HG02973 (cell line): ENCODE measurements around the gene TRAP1.

ENCODE experiments used
- ATAC-seq: cut with Tn5 transposase; IDR thresholded peaks from one replicate; pipeline ENCODE4 v1.9.1; 2021; ENCODE audit warnings: moderate library complexity; ENCODE audit not compliant: unreplicated experiment

Gene TRAP1

DNA sequence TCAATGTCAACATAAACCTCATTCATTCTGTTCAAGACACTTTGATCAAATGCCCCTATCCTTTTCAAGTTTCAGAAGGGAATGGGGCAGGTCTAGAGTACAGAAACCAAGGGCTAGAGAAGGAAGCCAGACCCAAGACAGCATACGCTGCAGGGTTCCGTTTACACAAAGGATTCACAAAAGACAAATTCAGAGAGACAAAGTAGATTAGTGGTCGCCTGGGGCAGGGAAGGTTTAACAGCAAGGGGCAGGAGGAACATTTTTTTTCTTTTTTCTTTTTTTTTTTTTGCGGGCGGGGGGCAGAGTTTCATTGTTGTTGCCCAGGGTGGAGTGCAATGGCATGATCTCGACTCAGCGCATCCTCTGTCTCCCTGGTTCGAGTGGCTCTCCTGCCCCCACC is 19.9 kb upstream of the TRAP1 start:
- no peak for ATAC-seq

DNA sequence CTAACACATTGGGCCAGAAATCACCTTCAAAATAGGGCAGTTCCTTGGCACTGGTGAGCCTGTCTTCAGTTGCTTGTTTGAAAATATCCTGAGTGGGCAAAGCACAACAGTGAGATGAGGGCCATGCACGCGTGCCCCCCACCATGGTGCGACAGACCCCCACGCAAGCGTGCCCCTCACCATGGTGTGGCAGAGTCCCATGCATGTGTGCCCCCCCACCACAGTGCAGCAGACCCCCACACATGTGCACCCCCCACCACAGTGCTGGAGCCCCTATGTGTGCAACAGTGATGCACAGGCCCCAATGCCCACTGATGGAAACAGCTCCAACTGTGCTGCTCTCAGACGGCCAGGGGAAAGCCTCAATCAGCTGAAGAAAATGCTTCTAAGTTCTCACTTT is 18.8 kb upstream of the TRAP1 start:
- no peak for ATAC-seq

DNA sequence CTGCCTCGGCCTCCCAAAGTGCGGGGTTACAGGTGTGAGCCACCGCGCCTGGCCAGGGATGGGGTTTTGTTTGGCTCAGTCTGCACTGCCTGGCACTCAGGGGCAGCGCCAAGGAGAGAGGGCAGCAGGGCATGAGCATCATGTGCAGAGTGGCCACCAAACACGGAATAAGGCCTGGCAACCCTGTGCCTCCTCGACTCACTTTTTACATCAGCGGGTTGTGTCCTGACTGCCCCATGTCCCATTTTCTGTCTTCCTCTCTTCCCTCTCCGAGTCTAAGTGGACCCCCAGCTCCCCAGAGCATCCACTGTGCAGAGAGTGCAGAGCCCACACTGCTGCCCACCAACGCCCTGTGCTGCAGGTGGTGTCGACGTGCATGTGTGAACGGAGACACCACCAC is 18.2 kb upstream of the TRAP1 start:
- no peak for ATAC-seq

DNA sequence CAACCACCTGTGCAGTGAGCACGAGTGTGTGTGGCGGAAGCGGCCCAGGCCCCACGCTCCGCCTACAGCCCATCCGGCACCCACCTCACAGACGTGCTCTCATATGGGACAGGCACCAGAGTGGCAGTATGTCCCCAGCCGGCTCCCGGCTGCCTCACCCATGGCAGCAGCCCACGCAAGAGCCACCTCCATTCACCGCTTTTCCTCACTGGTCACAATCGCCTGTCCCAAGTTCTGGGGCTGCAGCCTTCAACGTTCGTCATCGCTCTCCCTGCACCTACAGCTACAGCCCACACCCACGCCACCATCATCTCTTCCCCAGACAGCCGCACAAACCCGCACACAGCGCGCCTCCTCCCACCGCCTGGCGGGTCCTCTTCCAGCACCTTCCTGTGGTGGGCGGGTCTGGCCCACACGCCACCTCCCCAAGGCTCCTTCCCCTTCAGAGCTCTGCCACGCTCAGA is 17.5 kb upstream of the TRAP1 start:
- ATAC-seq, result no peak

DNA sequence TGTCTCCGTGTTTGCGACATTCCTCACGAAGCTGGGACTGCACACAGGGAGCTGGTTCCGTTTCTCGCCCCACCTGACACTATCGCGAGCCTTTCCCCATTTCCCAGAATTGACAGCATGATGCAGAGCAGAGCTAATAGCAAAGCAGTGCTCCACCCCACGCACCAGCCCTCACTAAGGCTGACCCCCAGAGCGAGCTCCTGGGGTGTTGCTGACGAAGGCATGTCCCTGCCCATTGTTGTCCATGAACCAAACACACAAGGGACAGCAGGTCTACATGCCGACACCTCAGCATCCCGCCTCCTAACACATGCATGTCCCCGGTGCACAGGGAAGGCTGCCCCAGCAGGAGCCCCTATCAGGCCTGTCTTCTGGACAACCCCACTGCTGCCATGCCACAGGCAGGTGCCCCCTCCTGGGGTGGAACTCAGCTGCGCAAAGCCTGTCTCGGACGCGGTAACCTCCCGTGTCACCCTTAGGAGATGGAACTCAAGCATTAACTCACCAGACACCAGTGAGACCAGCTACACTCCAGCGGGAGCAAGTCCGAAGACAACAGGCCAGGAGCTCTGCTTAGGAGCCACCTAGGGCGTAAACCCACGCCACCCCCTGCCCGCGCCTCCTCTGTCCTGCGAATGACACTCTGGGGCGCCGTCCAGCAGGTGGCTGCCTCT is 16.9 kb upstream of the TRAP1 start:
- ATAC-seq, result no peak

DNA sequence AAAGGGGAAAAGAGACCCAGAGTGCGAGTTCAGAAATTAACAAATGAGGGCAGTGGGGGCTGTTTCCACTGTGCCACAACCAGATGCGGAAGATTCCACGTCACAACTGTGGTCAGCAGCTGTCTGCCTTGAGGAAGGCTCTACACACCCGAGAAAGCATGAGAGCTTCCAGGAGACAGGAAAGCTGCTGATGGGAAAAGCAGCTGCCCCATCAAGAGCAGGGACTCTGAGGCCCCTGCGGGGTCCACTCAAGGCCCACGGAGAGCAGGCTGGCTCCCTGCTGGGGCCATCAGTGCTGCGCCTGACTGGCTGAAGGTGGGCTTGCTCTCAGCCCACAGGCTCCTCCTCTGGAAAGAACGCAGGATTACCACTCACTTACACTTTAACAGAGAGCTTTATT is 14.8 kb upstream of the TRAP1 start:
- ATAC-seq, result no peak

DNA sequence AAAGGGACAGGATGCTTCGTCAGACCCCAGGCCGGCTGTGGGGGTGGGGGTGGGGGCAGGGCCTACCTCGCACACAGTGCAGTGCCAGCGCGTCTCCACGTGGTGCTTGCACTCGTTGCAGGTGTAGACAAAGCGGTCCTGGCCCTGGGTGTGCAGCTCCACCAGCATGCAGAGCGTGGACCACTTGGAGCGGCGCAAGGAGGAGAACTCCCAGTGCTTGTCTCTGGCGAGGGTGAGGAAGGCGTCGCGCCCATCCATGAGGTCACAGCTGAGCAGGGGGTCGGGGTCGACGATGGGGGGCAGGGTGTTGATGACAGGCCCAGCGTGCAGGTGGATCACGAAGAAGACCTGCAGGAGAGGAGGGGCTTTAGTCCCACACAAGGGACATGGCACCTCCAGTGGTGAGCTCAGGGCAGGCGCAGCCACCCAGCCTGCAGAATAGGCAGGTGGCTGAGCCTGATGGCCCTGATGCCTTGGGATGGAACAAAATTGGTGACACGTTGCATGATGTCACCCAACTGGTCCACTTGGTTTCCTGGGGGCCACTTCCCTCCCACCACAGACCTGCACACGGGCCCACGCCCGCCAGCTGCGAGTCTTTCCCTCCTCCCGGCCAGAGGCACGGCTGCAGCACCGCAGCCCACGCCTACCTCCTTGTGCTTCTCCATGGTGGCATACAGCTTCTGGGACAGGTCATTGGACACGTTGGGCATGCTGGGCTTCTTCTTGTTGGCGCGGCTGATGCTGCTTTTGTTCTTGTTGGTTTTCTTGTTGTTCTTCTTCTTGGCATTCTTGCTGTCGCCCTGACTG is 14.0 kb upstream of the TRAP1 start:
- no peak for ATAC-seq

DNA sequence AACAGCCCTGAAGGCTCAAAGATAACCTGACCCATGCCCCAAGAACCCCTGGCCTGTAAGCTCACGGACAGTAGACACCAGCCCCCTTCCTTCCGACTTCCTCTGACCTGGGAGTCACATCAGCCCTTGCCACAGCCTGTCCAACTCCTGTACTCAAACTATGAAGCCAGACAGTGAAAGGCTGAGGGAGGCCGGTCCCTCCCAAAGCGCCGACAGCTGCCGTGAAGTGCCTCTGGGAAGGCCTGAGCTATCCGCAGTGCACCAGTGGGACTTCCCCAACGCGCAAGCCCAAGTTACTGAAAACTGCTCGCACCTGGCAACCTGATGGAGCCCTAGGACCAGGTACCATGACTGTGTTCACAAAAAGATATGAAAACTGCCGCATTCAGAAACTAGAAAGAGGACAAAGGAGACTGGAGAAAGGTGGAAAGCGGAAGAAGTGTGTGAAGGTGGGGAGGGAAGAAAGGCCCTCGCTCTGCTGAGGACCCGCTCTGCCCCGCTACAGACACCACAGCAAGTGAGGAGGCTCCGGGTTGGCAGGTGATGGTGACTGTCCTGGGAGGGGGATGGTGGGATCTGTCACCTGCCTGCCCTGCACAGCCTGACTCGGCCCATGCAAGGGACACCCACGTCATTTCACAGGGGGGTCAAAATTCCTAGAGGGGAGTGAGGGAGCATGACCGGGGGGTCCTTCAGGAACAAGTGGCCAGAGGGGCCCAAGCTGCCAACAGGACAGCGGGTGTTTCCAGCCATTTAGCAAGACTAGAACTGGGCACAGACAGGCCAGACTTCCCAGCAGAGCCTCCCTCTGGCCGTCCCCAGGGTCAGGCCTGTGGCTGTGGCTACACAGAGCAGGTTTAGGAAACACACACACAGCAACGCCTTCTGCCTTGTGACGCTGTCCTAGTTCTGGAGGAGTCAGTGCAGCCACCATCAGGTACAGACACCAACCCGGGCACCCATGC is 13.1 kb upstream of the TRAP1 start:
- ATAC-seq, result no peak

DNA sequence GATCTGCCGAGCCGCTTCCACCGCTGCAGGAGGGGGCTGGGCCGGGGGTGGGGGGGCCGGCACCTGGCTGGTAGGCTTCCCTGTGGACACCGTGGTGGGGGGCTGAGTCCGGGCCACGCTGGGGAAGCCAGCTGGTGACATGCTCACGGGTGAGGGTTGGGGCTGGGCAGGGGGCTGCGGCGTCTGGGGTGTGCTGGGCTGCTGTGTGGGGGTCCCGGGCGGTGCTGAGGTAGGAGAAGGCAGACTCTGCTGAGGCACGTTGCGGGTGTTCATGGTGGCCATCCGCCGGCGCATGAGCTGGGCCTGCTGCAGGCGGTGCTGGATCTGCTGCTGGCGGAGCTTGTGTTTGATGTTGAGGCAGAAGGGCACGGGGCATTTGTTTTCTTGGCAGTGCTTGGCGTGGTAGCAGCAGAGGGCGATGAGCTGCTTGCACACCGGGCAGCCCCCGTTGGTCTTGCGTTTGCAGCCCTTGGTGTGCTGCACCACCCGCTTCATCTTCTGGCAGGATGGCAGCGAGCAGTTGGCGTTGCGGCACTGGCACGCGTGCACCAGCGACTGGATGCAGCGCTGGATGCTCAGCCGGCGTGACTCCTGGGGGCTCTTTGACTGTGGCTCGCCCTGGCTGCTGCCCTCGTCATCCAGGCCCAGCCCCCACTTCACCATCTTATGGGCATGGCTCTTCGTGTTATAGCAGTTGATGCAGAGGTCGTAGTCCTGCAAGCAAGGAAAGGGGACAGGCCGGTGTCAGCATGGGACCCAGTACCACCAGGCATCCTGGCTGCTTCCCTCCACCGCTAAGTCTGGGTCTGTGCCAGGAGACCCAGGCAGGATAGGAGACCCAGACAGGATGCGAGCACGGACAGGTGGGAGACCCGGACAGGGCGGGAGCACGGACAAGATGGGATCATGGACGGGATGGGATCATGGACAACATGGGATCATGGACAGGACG is 12.1 kb upstream of the TRAP1 start:
- no peak for ATAC-seq

DNA sequence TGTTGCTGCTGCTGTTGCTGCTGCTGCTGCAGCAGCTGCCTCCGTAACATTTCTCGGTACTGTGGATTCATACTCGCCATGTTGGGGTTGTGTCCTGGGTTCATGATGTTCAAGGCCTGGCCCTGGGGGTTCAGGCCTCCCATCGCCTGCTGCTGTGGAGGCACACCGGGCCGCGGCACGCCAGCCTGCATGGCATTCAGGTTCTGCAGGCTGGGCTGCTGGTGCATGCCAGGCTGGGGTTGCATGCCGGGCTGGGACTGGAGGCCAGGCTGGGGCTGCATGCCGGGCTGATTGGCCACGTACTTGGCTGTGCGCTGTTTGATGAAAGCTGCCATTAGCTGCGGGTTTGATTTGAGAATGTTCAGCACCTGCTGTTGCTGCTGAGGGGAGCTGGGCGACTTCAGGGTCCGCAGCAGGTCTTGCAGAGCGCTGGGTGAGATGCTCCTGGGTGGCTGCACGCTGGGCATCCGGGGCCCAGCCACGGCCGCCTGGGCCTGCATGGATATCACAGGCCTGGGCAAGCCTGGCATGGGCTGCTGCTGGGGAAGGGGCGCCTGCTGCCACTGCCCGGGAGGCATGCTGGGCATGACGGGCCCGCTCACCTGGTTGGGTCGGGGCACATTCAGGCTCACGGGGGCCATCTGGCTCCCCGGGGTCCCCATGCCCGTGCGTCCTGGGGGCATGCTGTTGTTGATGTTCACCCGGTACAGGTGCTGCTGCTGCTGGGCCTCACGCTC is 11.3 kb upstream of the TRAP1 start:
- ATAC-seq, result no peak

DNA sequence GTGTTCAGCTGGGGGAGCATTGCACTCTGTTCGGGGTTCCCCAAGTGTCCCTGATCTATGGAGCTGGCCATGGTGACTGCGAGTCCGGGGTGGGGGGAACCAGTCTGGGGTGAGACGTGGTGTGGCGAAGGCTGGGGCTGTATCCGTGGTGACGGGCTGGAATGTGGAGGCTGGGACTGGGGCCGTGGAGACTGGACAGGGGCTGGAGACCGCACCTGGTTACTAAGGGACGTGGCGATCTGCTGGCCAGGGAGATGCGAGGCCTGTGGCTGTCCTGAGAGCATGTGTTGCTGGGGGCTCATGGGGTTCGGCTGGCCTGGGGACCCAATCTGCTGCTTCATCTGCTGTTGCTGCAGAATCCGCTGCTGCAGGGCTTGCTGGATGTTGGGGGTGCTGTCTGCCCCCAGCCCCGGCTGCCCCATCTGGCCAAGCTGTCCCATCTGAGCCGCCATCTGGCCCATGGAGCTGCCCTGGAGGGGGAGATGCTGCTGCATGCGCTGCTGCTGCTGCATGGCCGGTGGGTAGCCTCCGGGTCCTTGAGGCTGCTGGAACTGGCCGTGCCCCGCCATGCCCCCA is 10.6 kb upstream of the TRAP1 start:
- no peak for ATAC-seq

DNA sequence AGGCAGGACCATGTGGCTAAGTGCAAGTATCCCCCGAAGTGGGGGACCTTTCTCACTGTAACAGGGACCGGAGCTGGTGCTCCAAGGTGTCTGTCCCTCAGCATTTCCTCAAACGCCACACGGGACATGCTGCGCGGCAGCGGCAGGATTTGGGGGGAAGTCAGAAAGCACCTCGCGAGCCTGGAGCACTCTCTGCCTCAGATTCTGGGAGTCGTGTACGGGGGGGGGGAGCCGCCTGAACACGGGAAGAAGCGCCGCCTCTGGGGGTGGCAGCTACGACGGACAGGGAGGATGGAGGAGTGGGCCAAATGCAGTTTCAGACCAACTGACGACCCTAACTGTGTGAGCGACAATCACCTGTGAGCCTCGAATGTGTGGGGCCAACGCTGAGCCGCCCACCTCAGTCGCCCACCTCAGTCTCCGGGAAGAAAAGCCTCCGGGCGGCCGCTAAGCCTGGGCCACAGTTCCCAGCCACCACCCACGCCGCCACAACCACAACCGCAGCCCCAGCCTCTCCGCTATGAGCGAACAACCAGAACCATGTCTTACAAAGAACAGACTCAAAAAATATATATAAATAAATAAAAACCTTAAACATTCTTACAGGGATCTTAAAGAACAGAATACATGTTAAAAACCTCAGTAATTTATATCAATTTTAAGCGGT is 8.8 kb upstream of the TRAP1 start:
- ATAC-seq, result no peak

DNA sequence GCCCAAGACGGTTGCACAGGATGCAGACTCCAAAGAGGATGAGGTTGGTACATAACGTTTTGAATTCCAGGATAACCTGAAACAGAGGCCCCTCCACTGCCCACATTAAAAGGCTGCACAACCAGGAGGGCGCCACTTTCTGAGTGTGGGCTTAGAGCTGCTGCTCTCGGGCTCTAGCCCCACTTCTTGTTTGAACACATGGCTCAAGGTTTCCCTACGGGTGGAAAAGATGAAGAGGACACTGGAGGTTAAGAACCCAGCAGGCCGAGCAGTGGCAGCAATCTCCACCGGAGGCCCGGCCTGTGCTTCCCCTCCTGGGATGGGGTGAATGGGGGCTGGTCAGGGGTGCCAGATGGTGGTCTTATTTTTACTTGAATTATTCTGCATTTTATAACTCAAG is 8.0 kb upstream of the TRAP1 start:
- no peak for ATAC-seq

DNA sequence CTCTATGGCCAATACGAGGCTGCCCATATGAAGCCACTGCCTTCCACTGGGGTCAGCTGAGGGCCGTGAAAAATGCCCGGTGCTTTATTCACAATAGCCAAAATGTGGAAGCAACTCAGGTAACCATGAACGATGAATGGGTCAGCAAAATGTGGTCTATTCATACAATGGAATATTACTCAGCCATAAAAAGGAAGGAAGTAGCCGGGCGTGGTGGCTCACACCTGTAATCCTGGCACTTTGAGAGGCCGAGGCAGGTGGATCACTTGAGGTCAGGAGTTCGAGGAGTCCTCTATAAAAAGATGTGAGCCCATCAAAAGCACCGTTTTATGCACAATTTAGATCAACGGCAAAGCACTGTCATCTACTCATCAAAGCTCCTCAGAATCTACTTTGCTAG is 5.2 kb upstream of the TRAP1 start:
- no peak for ATAC-seq

DNA sequence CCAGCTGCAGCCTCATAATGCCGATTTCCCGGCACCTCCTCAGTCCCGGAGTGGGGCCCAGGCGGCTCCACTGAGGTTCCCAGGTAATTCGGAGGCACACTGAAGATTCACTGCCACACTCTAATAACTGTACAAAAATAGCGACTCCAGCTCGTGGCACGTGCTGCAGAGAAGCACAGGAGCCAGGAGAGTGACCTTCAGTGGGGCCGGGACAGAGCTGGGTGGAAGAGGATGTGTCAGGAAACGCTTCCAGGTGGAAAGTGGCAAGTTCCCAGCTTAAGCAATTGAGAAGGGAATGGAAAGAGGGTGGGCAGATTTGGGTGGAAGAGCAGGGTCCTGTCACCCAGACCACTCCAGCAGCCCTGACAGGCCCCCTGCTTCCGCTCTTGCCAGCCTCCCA is 3.1 kb upstream of the TRAP1 start:
- no peak for ATAC-seq

DNA sequence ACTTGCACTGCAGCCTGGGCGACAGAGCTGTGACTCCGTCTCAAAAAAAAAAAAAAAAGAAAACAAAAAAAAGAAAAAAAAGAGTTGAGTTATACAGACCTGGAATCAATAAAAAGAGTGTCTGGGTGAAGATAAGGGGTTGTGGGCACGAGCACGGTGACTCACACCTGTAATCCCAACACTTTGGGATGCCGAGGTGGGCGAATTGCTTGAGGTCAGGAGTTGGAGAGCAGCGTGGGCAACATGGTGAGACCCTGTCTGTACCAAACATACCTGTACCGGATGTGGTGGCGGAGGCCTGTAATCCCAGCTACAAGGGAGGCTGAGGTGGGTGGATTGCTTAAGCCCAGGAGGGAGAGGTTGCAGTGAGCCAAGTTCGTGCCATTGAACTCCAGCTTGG is 1.3 kb upstream of the TRAP1 start:
- ATAC-seq, result no peak

DNA sequence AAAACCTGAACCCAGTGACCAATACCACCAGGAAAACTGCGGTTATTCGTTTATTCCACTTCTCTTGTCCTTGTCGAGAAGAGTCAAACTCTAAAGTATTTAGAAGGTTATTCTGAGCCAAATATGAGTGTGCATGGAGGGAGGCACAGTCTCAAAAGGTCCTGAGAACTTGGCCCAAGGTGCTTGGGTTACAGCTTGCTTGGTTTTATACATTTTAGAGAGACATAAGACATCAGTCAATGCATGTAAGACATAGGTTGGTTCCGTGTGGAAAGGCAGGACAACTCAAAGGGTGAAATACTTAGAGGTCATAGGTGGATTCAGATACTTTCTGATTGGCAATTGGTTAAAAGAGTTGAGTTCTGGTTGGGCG is 681 bp upstream of the TRAP1 start:
- no peak for ATAC-seq

DNA sequence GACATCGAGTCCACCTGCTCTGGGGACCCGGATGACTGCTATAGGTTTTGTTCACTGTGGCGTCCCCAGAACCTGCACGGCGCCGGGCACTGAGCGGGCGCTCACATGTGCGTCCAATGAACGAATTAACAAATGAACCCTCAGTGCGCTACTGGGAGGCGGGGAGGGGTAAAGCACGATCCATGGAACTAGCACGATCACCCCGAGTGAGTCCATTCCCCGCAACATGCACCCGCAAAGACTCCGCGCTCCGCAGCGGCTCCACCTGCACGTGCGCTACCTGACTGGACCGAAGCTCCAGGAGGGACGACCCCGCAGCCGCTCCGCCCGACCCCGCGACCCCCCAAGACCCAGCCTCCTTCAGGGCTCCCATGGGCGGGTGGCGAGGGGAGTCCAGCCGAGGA is 491 bp downstream of the TRAP1 start:
- ATAC-seq, result peak; percentile 12

DNA sequence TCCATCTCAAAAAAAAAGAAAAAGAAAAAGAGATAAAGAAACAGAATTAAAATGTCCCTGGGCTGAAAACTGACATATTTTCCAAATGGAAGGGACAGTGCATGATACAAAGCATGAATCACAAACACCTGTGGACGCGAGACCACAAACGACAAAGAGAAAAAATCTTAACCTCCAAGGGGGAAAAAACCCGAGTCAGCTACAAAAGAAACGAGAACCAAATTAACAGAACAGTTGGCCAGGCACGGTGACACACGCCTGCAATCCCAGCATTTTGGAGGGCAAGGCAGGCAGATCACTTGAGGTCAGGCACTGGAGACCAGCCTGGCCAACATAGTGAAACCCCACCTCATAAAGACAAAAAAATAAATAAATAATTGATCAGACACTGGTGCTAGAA is 1.9 kb downstream of the TRAP1 start:
- no peak for ATAC-seq
